Ecto neural progenitor cell (in vitro differentiated cells): Measurements from ENCODE around the gene C16orf46.
A peak's percentile ranks its signal among the peaks of the same experiment; 100 is the strongest.
"Not testable (repeated sequence)": the region's sequence is repeated elsewhere in the genome, so short reads cannot be mapped to it uniquely, and the experiment has no call there.

Experiments
- DNase-seq: peaks from one replicate; pipeline ENCODE4 v3.0.0-alpha.2; 2018; ENCODE audit warnings: low spot score

The C16orf46 gene, protein sequence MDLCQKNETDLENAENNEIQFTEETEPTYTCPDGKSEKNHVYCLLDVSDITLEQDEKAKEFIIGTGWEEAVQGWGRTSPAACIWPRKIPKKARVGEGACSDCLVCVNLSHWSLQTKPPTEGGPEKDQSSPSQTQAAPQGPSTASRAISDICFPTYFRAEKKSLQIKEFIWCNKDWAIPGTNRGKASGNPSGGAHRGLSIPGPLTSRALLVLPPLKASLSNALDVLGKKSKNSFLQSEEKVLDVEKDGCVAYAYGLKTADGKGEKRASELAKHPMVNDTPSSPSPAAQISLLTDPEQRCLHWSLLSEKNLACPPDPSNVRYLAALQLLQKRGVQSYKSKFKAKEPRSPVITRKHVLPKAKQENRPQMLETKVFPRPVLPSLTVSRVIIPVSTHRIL

DNA sequence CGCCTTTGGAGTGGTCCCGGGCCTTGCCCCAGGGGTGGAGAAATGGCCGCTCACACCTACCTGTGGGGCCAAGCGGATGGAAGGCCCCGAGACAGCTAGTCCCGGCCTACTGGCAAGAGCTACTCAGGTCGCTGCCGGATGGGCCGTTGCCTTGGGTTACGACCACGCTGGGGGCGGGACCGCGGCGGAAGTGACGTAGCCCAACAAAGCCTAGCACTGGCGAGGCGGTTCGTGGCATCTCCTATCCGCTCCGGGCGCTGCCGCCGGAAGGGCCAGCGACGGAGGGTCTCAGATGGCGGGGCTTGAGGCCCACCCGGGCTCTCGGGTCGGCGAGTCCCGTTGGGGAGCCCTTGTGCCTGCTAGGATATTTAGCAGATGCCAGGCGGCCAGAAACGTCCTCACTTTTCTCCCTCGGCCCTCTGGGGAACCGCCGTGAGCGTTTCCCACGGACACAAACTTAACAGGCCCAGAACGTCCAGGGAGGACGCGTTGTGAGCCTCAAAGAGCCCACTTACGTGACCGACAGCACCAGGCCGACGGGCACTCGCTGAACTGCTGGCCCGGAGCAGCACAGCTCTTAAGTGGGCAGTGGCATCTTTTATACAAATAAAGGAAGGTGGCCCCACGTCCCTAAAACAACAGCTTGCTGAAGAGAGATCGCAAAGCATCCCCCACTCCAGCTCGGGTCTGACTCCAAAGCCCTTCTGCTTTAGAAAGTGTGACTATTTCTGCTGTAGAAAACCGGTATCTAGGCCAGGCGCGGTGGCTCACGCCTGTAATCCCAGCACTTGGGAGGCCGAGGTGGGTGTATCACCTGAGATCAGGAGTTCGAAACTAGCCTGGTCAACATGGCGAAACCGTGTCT lies at the start of gene C16orf46:
Gene C16orf46, minus strand, starts transcription at position 163 of the 865 bp plus-strand sequence. CDS start 13,283 bp downstream, outside the sequence.
- DNase-seq = peak; percentile 99

GRCh38 chr16:81123092-81123852 lies 46.2 kb upstream of the C16orf46 start:
- DNase-seq = no peak

GRCh38 chr16:81121474-81121990 lies 44.5 kb upstream of the C16orf46 start:
- DNase-seq = no peak

DNA sequence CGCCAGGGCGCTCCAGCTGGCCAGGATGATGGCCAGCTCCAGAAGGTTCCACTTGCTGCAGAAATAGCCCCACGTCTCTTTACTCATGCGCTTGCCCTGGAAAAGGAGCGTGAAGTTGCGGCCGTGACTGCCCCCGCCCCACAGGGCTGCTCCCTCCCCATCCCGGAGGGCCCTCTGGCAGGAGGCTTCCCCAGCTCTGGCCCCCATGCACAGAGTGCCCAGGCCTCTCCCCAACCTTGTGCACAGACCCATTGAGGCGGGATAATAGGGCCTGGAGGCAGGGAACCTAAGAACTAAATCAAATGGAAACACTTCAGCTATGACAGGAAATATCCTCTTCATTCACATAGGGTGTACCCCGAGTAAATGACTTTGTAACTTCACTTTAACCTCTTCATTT lies 40.4 kb upstream of the C16orf46 start:
- DNase-seq = no peak

DNA sequence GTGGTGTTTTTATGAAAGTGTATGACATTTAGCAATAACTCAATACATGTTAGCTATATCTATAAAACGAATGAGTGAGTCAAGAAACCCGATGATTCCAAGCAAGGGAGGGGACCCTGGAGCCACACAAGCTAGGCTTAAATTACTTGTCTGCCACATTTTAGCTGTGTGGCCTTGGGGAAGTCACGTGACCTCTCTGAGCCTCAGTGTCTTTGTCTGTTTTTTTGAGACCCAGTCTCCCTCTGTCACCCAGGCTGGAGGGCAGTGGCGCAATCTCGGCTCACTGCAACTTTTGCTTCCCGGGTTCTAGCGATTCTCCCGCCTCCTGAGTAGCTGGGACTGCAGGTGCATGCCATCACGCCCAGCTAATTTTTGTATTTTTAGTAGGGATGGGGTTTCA lies 39.2 kb upstream of the C16orf46 start:
- DNase-seq = no peak

- no peak for DNase-seq
Observed at GRCh38 chr16:81112453-81112852, 35.4 kb upstream of the C16orf46 start.

DNA sequence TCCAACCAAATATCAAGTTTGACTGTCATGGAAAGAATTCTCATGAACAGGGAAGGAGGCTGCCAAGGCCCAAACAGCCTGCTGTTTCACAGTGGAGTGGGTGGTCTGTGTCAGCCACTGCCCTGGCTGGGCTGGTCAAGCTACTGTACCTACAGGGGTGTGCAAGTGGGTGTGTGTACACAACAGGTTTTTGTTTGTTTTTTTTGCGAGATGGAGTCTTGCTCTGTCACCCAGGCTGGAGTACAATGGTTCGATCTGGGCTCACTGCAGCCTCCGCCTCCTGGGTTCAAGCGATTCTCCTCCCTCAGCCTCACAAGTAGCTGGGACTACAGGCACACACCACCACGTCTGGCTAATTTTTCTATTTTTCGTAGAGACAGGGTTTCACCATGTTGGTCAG lies 32.2 kb upstream of the C16orf46 start:
- not testable (repeated sequence) for DNase-seq

GRCh38 chr16:81107511-81107910 lies 30.5 kb upstream of the C16orf46 start:
- DNase-seq = no peak

- DNase-seq = no peak
Observed at GRCh38 chr16:81106826-81107503, 29.9 kb upstream of the C16orf46 start.

- no peak for DNase-seq
Observed at GRCh38 chr16:81105946-81106345, 28.9 kb upstream of the C16orf46 start.

DNA sequence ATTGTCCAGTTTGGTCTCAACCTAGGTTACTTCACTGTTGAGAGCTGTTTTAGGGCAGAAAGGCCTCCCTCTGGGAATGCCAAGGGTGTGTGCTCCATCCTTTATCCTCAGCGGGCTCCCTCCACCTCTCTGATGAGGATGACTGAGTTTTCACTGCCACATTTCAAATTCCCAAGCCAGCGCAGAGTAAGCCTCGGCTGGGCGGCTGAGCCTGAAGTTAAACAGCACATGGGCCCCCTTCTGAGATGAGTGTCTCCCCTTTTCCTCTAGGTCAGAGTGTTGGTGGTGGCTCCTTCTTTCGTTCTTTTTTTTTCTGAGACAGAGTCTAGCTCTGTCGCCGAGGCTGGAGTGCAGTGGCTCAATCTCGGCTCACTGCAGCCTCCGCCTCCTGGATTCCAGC lies 24.7 kb upstream of the C16orf46 start:
- DNase-seq = no peak

- no peak for DNase-seq
Observed at GRCh38 chr16:81099958-81100357, 22.9 kb upstream of the C16orf46 start.

DNA sequence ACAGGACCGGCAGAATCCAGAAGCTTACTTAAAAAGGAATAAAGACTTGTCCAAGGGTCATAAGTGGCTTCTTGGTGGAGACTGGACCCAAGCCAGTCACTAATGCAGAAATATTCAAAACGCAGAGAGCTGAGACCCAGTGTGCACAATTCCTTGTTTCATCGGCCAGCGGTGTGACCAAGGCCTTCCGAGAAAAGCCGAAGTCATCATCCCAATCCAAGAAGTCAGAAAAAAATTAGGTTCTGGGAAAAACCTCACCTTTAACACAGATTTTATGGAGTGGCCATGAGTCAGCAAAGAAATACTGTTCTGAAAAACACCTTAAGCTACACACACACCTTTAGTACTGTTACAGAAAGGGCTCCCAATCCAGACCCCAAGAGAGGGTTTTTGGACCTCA lies 20.2 kb upstream of the C16orf46 start:
- DNase-seq = no peak

GRCh38 chr16:81096715-81097208 lies 19.7 kb upstream of the C16orf46 start:
- no peak for DNase-seq

DNA sequence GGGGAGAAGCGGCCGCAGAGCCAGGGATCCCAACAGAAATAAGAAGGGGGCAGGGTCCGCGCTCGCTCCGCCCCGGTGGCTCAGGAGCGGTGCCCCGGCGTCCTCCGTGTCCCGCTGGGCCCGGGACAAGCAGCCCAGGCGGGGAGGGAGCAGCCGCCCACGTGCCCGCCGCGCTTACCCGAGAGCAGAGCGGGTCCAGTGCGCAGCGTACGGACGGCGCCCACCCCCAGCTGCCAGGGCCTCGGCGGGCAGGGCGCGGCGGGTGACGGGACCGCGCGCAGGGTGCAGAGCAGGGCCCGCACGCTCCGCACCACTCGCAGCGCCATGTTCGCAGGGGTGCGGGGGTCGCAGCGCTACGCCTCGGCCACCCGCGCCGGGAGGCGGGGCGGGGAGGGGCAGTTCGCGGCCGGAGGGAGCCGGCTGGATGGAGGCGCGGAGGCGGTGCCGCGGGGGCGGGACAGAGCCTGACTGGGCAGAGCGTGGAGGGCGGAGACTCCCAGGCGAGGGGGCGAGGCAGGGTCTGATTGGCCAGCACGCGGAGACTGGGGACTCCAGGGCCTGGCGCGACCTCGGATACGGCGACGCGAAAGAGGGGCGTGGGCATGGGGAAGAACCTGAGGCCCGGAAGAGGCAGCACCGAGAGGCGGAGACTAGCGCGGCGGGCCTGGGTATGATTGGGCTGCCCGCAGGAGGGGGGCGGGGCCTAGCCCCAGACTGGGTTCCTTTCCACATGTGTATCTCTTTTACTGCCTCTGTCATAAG lies 19.1 kb upstream of the C16orf46 start, which contains the start of gene GCSH:
Gene GCSH, minus strand, starts transcription at position 443 of the 762 bp plus-strand sequence. Its CDS starts 117 bp downstream, at position 326.
- DNase-seq = peak; percentile 100

DNA sequence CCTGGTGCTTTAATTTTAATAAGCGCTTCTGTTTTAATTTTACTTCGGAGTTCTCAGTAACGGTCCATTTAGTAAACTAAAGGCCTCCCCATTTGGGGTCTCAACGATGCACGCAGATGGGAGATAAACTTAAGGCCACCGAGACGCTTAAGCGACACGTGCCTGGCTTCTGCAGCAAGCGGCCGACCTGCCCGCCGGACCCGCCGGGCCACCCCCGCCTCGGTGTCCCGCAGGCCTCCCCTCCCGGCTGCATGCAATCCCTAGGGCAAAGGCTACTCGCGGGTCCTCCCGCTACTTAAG lies 18.6 kb upstream of the C16orf46 start:
- no peak for DNase-seq

- no peak for DNase-seq
Observed at GRCh38 chr16:81094771-81095251, 17.8 kb upstream of the C16orf46 start.

DNA sequence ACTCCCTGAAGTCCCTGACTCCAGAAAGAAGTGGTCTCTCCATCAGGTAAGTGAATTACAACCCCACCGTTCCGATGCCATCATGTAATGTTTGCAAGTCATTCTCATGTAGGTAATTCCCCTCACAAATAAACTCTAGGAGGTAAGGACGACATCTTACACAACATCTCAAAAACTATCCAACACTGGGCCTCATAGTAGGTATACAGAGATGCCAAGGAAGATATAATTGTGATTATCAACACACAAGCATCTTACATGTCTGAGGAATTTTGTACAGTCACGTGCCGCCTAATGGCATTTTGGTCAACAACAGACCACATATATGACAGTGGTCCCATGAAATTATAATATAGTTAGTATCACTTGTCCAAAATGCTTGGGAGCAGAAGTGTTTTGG lies 11.8 kb upstream of the C16orf46 start:
- no peak for DNase-seq

GRCh38 chr16:81081014-81081413 lies 4.0 kb upstream of the C16orf46 start:
- DNase-seq = no peak

DNA sequence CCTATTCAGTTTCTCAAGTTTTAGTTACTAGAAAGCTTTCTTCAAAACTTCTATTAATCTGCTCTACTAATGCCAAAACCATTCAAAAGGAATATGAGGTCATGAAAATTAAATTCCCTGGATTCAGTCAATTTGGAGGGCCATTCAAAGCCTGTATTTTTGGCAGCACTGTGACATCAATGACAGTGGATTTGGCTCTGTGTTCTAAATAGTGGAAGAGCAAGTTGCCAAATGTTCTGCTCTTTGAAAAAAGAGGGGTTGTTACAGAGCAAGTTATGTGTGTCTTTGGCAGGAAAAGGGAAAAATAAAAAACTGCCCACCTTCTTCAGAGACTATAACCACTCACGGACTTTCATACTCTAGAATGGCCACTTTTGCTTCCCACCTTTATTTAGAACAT lies 3.2 kb upstream of the C16orf46 start:
- DNase-seq = no peak
